T-helper 1 cell treated with Interleukin-12 subunit alpha and Interleukin-12 subunit beta and Interleukin-4 antibody, amounts not matched to agents 30 μg/mL and 1 μg/mL, for 36 hours (primary cell): Measurements from ENCODE around the gene ZNF484.
"Not testable (repeated sequence)": the region's sequence is repeated elsewhere in the genome, so short reads cannot be mapped to it uniquely, and the experiment has no call there.

Source experiments
- H3K27ac Mint-ChIP-seq: one replicate; pipeline ENCODE4 v1.8.0; 2021; ENCODE audit warnings: mild to moderate bottlenecking, mixed read lengths
- H3K27me3 Mint-ChIP-seq: one replicate; pipeline ENCODE4 v1.8.0; 2021; ENCODE audit warnings: low read depth, mixed read lengths
- H3K36me3 Mint-ChIP-seq: one replicate; pipeline ENCODE4 v1.8.0; 2021; ENCODE audit warnings: low read depth, mixed read lengths
- H3K4me1 Mint-ChIP-seq: one replicate; pipeline ENCODE4 v1.8.0; 2021; ENCODE audit warnings: low read depth, mixed read lengths
- H3K4me3 Mint-ChIP-seq: one replicate; pipeline ENCODE4 v1.8.0; 2021; ENCODE audit warnings: mild to moderate bottlenecking, moderate library complexity, mixed read lengths
- H3K9me3 Mint-ChIP-seq: one replicate; pipeline ENCODE4 v1.8.0; 2021; ENCODE audit warnings: mixed read lengths

The ZNF484 gene

GRCh38 chr9:92877531-92878430, at the start of gene ZNF484:
ZNF484 (minus strand) TSS chr9:92878038; CDS start chr9:92875029, 3,009 bp downstream.
- H3K4me1 Mint-ChIP-seq = peaks cover 33% of the 10 kb centered on the region

GRCh38 chr9:92920437-92920836, 42.6 kb upstream of the ZNF484 start:
- Mint-ChIP-seq H3K4me3 (no peak overlapping the region), H3K9me3 (no peaks in the 10 kb centered on the region), H3K27me3 (peaks cover 16% of the 10 kb centered on the region), H3K36me3 (no peaks in the 10 kb centered on the region), H3K27ac (no peak overlapping the region), H3K4me1 (peaks cover 5% of the 10 kb centered on the region)

More at GRCh38 chr9:92877531-92878430, at the start of gene ZNF484:
- peaks cover 8% of the 10 kb centered on the region for H3K9me3 Mint-ChIP-seq
- peaks cover 23% of the 10 kb centered on the region for H3K36me3 Mint-ChIP-seq
- H3K27me3 Mint-ChIP-seq = no peaks in the 10 kb centered on the region
- peak within 1 kb of the TSS; percentile 95 for H3K4me3 Mint-ChIP-seq
- H3K27ac Mint-ChIP-seq = peak within 1 kb of the TSS; percentile 99

- no peaks in the 10 kb centered on the region for H3K36me3 Mint-ChIP-seq
- H3K4me1 Mint-ChIP-seq = peaks cover 5% of the 10 kb centered on the region
- no peak overlapping the region for H3K27ac Mint-ChIP-seq
- no peak overlapping the region for H3K4me3 Mint-ChIP-seq
- H3K9me3 Mint-ChIP-seq = no peaks in the 10 kb centered on the region
- peaks cover 18% of the 10 kb centered on the region for H3K27me3 Mint-ChIP-seq
These were observed 39.5 kb upstream of the ZNF484 start for GRCh38 chr9:92917176-92917800.

GRCh38 chr9:92911511-92912475, 34.0 kb upstream of the ZNF484 start:
- Mint-ChIP-seq H3K4me3 (no peak overlapping the region), H3K27ac (no peak overlapping the region), H3K36me3 (no peaks in the 10 kb centered on the region), H3K27me3 (peaks cover 46% of the 10 kb centered on the region), H3K9me3 (no peaks in the 10 kb centered on the region), H3K4me1 (peaks cover under 1% of the 10 kb centered on the region)

- not testable (repeated sequence) for H3K4me1 Mint-ChIP-seq, H3K4me3 Mint-ChIP-seq
These were observed 27.3 kb upstream of the ZNF484 start for GRCh38 chr9:92905137-92905536.

GRCh38 chr9:92897323-92897722, 19.5 kb upstream of the ZNF484 start:
- Mint-ChIP-seq H3K4me3 (no peak overlapping the region), H3K36me3 (no peaks in the 10 kb centered on the region), H3K4me1 (peaks cover 12% of the 10 kb centered on the region), H3K27me3 (no peaks in the 10 kb centered on the region), H3K9me3 (no peaks in the 10 kb centered on the region), H3K27ac (no peak overlapping the region)

More at GRCh38 chr9:92905137-92905536, 27.3 kb upstream of the ZNF484 start:
- H3K36me3 Mint-ChIP-seq, H3K27ac Mint-ChIP-seq, H3K9me3 Mint-ChIP-seq: not testable (repeated sequence)
- peaks cover 21% of the 10 kb centered on the region for H3K27me3 Mint-ChIP-seq

GRCh38 chr9:92895812-92896436, 18.1 kb upstream of the ZNF484 start:
- H3K27me3 Mint-ChIP-seq = no peaks in the 10 kb centered on the region
- no peak overlapping the region for H3K4me3 Mint-ChIP-seq
- no peaks in the 10 kb centered on the region for H3K36me3 Mint-ChIP-seq
- no peak overlapping the region for H3K27ac Mint-ChIP-seq
- H3K4me1 Mint-ChIP-seq = peaks cover 12% of the 10 kb centered on the region
- H3K9me3 Mint-ChIP-seq = no peaks in the 10 kb centered on the region

GRCh38 chr9:92894711-92895362, 17.0 kb upstream of the ZNF484 start:
- H3K27me3 Mint-ChIP-seq = no peaks in the 10 kb centered on the region
- H3K9me3 Mint-ChIP-seq = no peaks in the 10 kb centered on the region
- no peak overlapping the region for H3K27ac Mint-ChIP-seq
- H3K4me3 Mint-ChIP-seq = no peak overlapping the region
- no peaks in the 10 kb centered on the region for H3K36me3 Mint-ChIP-seq
- peaks cover 12% of the 10 kb centered on the region for H3K4me1 Mint-ChIP-seq

GRCh38 chr9:92893916-92894610, 16.2 kb upstream of the ZNF484 start:
- not testable (repeated sequence) for H3K9me3 Mint-ChIP-seq, H3K36me3 Mint-ChIP-seq, H3K27ac Mint-ChIP-seq, H3K27me3 Mint-ChIP-seq, H3K4me3 Mint-ChIP-seq
- H3K4me1 Mint-ChIP-seq = peaks cover 12% of the 10 kb centered on the region

- H3K4me1 Mint-ChIP-seq = peaks cover 16% of the 10 kb centered on the region
- not testable (repeated sequence) for H3K27ac Mint-ChIP-seq, H3K27me3 Mint-ChIP-seq, H3K36me3 Mint-ChIP-seq, H3K9me3 Mint-ChIP-seq, H3K4me3 Mint-ChIP-seq
These were observed 14.4 kb upstream of the ZNF484 start for GRCh38 chr9:92892276-92892675.

GRCh38 chr9:92890761-92891160, 12.9 kb upstream of the ZNF484 start:
- no peaks in the 10 kb centered on the region for H3K36me3 Mint-ChIP-seq
- no peak overlapping the region for H3K4me3 Mint-ChIP-seq
- no peaks in the 10 kb centered on the region for H3K9me3 Mint-ChIP-seq
- no peak overlapping the region for H3K27ac Mint-ChIP-seq
- H3K27me3 Mint-ChIP-seq = peaks cover 4% of the 10 kb centered on the region
- peaks cover 13% of the 10 kb centered on the region for H3K4me1 Mint-ChIP-seq

GRCh38 chr9:92887880-92888338, 10.1 kb upstream of the ZNF484 start:
- Mint-ChIP-seq H3K36me3 (no peaks in the 10 kb centered on the region), H3K4me3 (no peak overlapping the region), H3K27ac (no peak overlapping the region), H3K27me3 (peaks cover 4% of the 10 kb centered on the region), H3K4me1 (peaks cover 13% of the 10 kb centered on the region), H3K9me3 (no peaks in the 10 kb centered on the region)
